ENCODE measurements around the gene IGSF23.
A peak's percentile ranks its signal among the peaks of the same experiment; 100 is the strongest.

Gene IGSF23

GRCh38 chr19:44646049-44646416 is 32.7 kb downstream of the IGSF23 start:
- TF ChIP-seq POLR2AphosphoS5 (IDR thresholded peaks at IDR 0.05; ENCODE audit: low read depth, low read length) (no peak), TAF1 (IDR thresholded peaks at IDR 0.05; ENCODE audit: borderline replicate concordance, low read depth, low read length) (no peak), POLR2A (IDR thresholded peaks at IDR 0.05; ENCODE audit: low read depth, low read length) (no peak)
- FAIRE-seq (no peak), DNase-seq (ENCODE audit: insufficient read length) (no peak)

DNA sequence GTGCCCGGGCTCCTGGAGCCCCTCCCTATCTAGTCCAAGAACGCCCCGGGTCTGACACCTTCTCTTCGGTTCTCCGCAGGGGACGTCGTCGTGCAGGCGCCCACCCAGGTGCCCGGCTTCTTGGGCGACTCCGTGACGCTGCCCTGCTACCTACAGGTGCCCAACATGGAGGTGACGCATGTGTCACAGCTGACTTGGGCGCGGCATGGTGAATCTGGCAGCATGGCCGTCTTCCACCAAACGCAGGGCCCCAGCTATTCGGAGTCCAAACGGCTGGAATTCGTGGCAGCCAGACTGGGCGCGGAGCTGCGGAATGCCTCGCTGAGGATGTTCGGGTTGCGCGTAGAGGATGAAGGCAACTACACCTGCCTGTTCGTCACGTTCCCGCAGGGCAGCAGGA is 33.8 kb downstream of the IGSF23 start:
- no peak for TF ChIP-seq TAF1 (IDR thresholded peaks at IDR 0.05; ENCODE audit: borderline replicate concordance, low read depth, low read length)
- TF ChIP-seq POLR2A (IDR thresholded peaks at IDR 0.05; ENCODE audit: low read depth, low read length): no peak
- TF ChIP-seq POLR2AphosphoS5 (IDR thresholded peaks at IDR 0.05; ENCODE audit: low read depth, low read length): no peak
- no peak for FAIRE-seq
- no peak for DNase-seq (ENCODE audit: insufficient read length)

GRCh38 chr19:44648631-44649251 is 35.4 kb downstream of the IGSF23 start:
- FAIRE-seq (no peak), DNase-seq (ENCODE audit: insufficient read length) (no peak)
- TF ChIP-seq TAF1 (IDR thresholded peaks at IDR 0.05; ENCODE audit: borderline replicate concordance, low read depth, low read length) (no peak), POLR2AphosphoS5 (IDR thresholded peaks at IDR 0.05; ENCODE audit: low read depth, low read length) (no peak), POLR2A (IDR thresholded peaks at IDR 0.05; ENCODE audit: low read depth, low read length) (no peak)

DNA sequence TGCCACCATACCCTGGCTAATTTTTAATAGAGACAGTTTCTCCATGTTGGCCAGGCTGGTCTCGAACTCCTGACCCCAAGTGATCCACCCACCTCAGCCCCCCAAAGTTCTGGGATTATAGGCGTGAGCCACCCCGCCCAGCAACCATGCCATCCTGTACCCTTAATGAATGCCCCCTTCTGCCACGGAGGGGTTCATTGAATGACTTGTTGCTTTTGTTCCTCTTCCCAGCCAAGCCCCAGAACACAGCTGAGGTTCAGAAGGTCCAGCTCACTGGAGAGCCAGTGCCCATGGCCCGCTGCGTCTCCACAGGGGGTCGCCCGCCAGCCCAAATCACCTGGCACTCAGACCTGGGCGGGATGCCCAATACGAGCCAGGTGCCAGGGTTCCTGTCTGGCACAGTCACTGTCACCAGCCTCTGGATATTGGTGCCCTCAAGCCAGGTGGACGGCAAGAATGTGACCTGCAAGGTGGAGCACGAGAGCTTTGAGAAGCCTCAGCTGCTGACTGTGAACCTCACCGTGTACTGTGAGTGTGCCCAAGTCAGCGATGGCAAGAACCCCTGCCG is 36.3 kb downstream of the IGSF23 start:
- TF ChIP-seq POLR2AphosphoS5 (IDR thresholded peaks at IDR 0.05; ENCODE audit: low read depth, low read length) (no peak), POLR2A (IDR thresholded peaks at IDR 0.05; ENCODE audit: low read depth, low read length) (no peak), TAF1 (IDR thresholded peaks at IDR 0.05; ENCODE audit: borderline replicate concordance, low read depth, low read length) (no peak)
- no peak for FAIRE-seq

GRCh38 chr19:44653343-44653742 is 40.0 kb downstream of the IGSF23 start:
- no peak for FAIRE-seq
- no peak for DNase-seq (ENCODE audit: insufficient read length)

More for the DNA sequence above, 36.3 kb downstream of the IGSF23 start:
- DNase-seq (ENCODE audit: insufficient read length): no peak

DNA sequence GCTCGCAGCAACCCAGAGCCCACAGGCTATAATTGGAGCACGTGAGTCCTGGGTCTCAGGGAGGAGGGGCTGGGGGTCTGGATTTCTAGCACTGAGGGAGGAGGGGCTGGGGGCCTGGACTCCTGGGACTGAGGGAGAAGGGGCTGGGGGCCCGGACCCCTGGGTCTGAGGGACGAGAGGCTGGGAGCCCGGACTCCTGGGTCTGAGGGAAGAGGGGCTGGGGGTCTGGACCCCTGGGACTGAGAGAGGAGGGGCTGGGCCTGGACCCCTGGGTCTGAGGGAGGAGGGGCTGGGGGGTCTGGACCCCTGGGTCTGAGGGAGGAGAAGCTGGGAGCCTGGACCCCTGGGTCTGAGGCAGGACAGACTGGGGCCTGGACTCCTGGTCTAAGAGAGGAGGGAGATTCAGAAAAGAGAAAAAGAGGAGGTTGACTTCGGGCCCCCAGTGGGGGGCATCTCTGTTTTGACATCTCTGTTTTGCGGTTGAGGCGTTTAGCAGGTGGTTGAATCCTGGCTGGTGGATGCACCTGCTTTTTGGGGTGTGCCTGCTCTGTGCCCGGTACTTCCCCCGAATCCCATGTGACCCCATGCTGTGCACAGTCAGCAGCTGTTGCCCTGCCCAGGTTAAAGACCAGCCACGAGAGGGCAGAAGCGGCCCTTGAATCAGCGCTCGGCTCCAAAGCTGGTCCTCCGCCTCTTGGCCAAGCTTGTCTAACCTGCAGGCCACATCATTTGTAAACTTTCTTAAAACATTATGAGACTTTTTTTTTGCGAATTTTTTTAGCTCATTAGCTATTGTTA is 40.8 kb downstream of the IGSF23 start:
- TF ChIP-seq POLR2A (IDR thresholded peaks at IDR 0.05; ENCODE audit: low read depth, low read length): no peak
- no peak for TF ChIP-seq TAF1 (IDR thresholded peaks at IDR 0.05; ENCODE audit: borderline replicate concordance, low read depth, low read length)
- TF ChIP-seq POLR2AphosphoS5 (IDR thresholded peaks at IDR 0.05; ENCODE audit: low read depth, low read length): no peak
- FAIRE-seq (peak; percentile 88), DNase-seq (ENCODE audit: insufficient read length) (peak; percentile 78)

More at GRCh38 chr19:44653343-44653742, 40.0 kb downstream of the IGSF23 start:
- TF ChIP-seq POLR2A (IDR thresholded peaks at IDR 0.05; ENCODE audit: low read depth, low read length) (no peak), POLR2AphosphoS5 (IDR thresholded peaks at IDR 0.05; ENCODE audit: low read depth, low read length) (no peak), TAF1 (IDR thresholded peaks at IDR 0.05; ENCODE audit: borderline replicate concordance, low read depth, low read length) (no peak)

DNA sequence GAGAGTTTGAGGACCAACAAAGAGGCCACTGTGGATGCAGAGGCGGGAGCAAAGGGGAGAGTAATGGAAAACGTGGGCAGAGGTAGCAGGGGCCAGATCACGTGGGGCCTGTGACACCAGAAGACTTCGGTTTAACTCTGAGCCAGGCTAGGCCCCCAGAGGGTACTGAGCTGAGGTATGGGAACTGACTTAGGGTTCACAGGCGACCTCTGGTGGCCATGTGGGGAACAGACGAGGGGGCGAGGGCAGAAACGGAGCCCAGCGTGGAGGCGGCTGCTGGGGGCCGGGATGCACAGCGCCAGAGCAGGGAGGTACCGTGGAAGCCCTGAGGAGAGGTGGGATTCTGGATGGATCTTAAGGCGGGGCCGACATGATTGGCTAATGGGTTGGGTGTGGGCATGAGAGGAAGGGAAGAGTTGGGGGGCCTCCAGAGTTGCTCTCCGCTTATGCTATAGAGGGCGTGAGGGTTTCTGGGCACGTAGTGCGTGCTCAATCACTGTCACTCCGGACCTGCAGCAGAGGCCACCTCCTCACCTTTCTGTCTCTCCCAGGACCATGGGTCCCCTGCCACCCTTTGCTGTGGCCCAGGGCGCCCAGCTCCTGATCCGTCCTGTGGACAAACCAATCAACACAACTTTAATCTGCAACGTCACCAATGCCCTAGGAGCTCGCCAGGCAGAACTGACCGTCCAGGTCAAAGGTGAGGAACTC is 44.0 kb downstream of the IGSF23 start:
- peak; percentile 77 for FAIRE-seq
- peak; percentile 74 for DNase-seq (ENCODE audit: insufficient read length)
- TF ChIP-seq TAF1 (IDR thresholded peaks at IDR 0.05; ENCODE audit: borderline replicate concordance, low read depth, low read length): no peak
- TF ChIP-seq POLR2A (IDR thresholded peaks at IDR 0.05; ENCODE audit: low read depth, low read length): no peak
- TF ChIP-seq POLR2AphosphoS5 (IDR thresholded peaks at IDR 0.05; ENCODE audit: low read depth, low read length): no peak

GRCh38 chr19:44658069-44658733 is 44.8 kb downstream of the IGSF23 start:
- TF ChIP-seq POLR2AphosphoS5 (IDR thresholded peaks at IDR 0.05; ENCODE audit: low read depth, low read length) (no peak), TAF1 (IDR thresholded peaks at IDR 0.05; ENCODE audit: borderline replicate concordance, low read depth, low read length) (no peak), POLR2A (IDR thresholded peaks at IDR 0.05; ENCODE audit: low read depth, low read length) (no peak)
- no peak for FAIRE-seq
- DNase-seq (ENCODE audit: insufficient read length): no peak

- DNase-seq (ENCODE audit: insufficient read length): no peak
- FAIRE-seq: no peak
- TF ChIP-seq POLR2A (IDR thresholded peaks at IDR 0.05; ENCODE audit: low read depth, low read length) (no peak), TAF1 (IDR thresholded peaks at IDR 0.05; ENCODE audit: borderline replicate concordance, low read depth, low read length) (no peak), POLR2AphosphoS5 (IDR thresholded peaks at IDR 0.05; ENCODE audit: low read depth, low read length) (no peak)
Observed at GRCh38 chr19:44660081-44660480, 46.7 kb downstream of the IGSF23 start.

- no peak for TF ChIP-seq POLR2A (IDR thresholded peaks at IDR 0.05; ENCODE audit: low read depth, low read length)
- no peak for TF ChIP-seq POLR2AphosphoS5 (IDR thresholded peaks at IDR 0.05; ENCODE audit: low read depth, low read length)
- no peak for TF ChIP-seq TAF1 (IDR thresholded peaks at IDR 0.05; ENCODE audit: borderline replicate concordance, low read depth, low read length)
- FAIRE-seq (no peak), DNase-seq (ENCODE audit: insufficient read length) (no peak)
Observed at GRCh38 chr19:44661205-44661604, 47.8 kb downstream of the IGSF23 start.

DNA sequence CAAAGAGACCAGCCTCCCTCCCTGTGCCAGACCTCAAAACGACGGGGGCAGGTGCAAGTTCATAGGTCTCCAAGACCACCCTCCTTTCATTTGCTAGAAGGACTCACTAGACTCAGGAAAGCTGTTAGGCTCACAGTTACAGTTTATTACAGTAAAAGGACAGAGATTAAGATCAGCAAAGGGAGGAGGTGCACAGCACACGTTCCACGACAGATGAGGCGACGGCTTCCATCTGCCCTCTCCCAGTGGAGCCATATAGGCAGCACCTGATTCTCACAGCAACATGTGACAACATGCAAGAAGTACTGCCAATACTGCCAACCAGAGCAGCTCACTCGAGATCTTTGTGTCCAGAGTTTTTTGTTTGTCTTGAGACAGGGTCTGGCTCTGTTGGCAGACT is 48.5 kb downstream of the IGSF23 start:
- TF ChIP-seq TAF1 (IDR thresholded peaks at IDR 0.05; ENCODE audit: borderline replicate concordance, low read depth, low read length) (no peak), POLR2A (IDR thresholded peaks at IDR 0.05; ENCODE audit: low read depth, low read length) (no peak), POLR2AphosphoS5 (IDR thresholded peaks at IDR 0.05; ENCODE audit: low read depth, low read length) (no peak)
- no peak for DNase-seq (ENCODE audit: insufficient read length)
- FAIRE-seq: no peak
